SH-SY5Y (cell line): ENCODE data around the gene SORCS3.

ENCODE experiments used
- GATA2 ChIP-seq: IDR thresholded peaks from 2 replicates; pipeline ENCODE4 v1.6.1; 2011; ENCODE audit warnings: mild to moderate bottlenecking, low read depth, low read length
- GATA3 ChIP-seq: IDR thresholded peaks from 2 replicates; pipeline ENCODE4 v1.6.1; 2011; ENCODE audit warnings: low read depth, mild to moderate bottlenecking, low read length, moderate library complexity

- TF ChIP-seq GATA2 = no peak
- TF ChIP-seq GATA3 = no peak
Measured at GRCh38 chr10:104988686-104989085, 347.6 kb downstream of the SORCS3 start.
